HG02943 (cell line): ENCODE results near the gene ZNF276.
A peak's percentile ranks its signal among the peaks of the same experiment; 100 is the strongest.
"Not testable (repeated sequence)": the region's sequence is repeated elsewhere in the genome, so short reads cannot be mapped to it uniquely, and the experiment has no call there.

Experiments used
- ATAC-seq: cut with Tn5 transposase; IDR thresholded peaks from one replicate; pipeline ENCODE4 v1.9.1; 2021; ENCODE audit warnings: mild to moderate bottlenecking, low read depth, moderate library complexity; ENCODE audit not compliant: unreplicated experiment

Gene ZNF276

DNA sequence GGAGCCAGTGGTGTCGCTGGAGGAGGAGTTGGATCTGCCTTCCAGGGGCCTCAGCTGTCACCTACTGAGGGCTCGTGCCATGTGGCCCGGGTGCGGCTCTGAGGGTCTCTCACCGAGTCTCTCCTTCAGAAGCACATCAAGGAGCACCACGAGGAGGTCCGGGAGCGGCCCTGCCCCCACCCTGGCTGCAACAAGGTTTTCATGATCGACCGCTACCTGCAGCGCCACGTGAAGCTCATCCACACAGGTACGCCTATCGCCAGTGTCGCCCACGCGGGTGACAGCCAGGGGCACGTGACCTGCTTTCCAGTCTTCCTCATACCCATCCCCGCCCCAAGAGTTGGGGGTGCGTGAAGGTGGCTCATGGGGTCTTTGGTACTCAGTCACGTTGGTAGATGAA is 12.5 kb downstream of the ZNF276 start:
- no peak for ATAC-seq

DNA sequence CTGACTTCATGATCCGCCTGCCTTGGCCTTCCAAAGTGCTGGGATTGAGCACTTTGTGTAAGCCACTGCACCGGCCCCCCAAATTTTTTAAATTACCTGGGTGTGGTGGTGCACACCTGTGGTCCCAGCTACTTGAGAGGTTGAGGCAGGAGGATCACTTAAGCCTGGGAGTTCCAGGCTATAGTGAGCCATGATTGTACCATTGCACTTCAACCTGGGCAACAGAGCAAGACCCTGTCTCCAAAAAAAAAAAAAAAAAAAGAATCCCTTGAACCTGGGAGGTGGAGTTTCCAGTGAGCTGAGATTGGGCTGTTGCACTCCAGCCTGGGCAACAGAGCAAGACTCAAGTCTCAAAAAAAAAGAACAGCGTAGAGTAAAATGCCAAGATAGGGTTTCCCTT is 15.2 kb downstream of the ZNF276 start:
- ATAC-seq: no peak

DNA sequence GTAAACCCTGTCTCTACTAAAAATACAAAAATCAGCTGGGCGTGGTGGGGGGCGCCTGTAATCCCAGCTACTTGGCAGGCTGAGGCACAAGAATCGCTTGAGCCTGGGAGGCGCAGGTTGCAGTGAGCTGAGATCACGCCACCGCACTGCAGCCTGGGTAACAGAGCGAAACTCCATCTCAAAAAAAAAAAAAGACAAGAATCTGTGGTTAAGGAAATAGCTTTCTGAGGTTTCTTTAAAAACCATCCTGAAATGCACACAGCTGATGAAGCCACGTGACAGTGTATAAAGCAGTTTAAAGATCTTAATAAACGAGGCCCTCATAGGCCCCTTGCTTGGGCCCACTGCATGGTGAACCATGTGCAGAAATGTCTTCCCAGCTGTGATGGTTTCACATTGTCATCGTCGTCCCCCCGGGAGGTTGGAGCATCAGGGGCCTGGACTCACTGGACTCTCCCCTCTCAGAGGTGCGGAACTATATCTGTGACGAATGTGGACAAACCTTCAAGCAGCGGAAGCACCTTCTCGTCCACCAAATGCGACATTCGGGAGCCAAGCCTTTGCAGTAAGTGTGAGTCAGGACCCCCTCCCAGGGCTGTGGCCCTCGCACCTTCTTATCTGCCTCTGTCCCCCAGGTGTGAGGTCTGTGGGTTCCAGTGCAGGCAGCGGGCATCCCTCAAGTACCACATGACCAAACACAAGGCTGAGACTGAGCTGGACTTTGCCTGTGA is 16.2 kb downstream of the ZNF276 start:
- no peak for ATAC-seq

DNA sequence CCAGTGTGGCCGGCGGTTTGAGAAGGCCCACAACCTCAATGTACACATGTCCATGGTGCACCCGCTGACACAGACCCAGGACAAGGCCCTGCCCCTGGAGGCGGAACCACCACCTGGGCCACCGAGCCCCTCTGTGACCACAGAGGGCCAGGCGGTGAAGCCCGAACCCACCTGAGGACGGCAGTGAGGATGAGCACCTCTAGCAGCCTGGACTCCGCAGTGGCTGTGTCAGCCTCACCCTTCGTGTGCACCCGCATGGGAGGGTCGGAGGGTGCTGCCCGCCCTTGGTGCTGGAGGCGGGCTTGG is 16.7 kb downstream of the ZNF276 start:
- ATAC-seq: no peak

GRCh38 chr16:89738538-89739317 is 17.4 kb downstream of the ZNF276 start:
- no peak for ATAC-seq

GRCh38 chr16:89739383-89739782 is 18.0 kb downstream of the ZNF276 start:
- no peak for ATAC-seq

DNA sequence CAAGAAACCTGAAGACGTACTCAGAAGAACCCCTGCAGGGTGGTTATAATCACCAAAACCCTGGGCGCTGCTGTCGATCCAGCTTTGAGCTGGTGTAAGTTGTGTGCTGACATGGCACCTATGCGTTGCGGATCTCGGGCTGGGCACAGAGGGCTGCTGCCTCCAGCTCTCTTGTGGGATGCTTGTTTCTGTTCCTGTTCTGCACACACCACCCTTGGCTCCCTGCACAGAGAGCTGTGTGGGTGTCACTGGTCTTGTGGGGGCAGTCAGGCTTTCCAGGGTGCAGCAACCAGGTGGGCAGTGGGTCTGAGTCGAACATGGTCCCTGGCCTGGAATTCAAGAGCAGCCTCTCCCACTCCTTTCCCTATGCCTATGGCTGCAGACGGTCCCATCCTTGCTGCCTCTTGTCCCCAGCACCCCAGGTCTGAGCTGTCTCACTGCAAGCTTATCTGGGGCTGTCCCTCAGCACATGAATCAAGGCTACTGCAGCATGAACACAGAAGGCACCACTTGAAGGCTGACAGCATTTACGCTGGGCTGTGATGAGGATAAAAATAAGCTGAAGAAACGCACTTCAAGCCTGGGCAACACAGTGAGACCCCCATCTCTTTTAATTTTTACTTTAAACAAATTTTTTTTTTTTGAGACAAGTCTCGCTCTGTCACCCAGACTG is 20.1 kb downstream of the ZNF276 start:
- ATAC-seq: no peak

GRCh38 chr16:89742948-89743347 is 21.6 kb downstream of the ZNF276 start:
- no peak for ATAC-seq

- ATAC-seq: no peak
Observed at GRCh38 chr16:89744813-89745212, 23.5 kb downstream of the ZNF276 start.

DNA sequence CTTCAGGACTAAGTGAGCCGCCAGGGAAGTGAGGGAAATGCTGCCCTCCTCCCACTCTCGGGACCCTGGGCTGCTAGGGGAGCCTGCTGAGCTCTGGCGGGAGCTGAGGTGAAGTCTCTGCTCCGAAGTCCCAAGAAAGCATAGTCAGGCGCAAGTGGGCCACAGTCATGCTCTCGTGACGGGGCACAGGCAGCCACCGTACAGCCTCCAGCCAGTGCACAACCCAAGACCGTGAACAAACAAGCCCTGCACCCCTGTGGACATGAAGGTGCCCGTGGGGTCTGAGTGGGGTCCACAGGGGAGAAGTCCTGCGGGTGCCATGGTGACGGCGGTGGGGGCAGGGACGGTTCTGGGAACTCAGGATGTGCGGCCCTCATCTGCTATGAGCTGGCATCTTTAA is 24.7 kb downstream of the ZNF276 start:
- no peak for ATAC-seq

DNA sequence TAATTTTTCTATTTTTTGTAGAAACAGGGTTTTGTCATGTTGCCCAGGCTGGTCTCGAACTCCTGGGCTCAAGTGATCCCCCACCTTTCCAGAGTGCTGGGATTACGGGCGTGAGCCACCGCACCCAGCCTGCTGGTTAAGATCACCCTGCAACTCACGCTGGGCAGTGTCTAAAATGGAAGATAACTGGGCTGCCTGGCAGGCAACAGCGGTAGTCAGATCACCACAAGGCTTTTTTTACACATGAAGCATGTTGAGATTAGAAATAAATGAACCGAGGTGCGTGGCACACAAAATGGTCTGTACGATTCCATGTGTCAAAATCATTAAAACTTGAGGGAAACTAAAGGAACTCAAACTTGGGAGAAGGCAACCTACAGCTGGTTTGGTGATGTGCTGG is 26.7 kb downstream of the ZNF276 start:
- ATAC-seq: no peak

- ATAC-seq: no peak
Observed at GRCh38 chr16:89748921-89749320, 27.6 kb downstream of the ZNF276 start.

DNA sequence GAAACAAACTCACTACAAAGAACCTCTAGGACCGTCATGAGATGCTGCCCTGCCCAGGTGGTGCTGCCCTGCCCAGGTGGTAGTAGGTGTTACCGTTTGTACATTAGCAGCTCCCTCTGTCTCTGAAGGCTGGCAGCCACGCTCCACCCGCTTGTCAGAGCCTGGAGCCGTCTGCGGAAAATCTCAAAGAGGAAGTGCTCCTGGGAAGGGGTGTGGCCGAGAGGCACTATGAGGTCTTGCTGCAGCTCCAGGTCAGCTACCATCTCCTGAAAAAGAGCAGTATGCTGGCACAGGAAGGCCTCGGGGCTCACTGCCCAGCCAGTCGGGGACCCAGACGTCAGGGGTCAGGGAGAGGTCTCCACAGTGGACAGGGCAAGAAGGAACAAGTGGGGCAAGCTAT is 28.3 kb downstream of the ZNF276 start:
- no peak for ATAC-seq

DNA sequence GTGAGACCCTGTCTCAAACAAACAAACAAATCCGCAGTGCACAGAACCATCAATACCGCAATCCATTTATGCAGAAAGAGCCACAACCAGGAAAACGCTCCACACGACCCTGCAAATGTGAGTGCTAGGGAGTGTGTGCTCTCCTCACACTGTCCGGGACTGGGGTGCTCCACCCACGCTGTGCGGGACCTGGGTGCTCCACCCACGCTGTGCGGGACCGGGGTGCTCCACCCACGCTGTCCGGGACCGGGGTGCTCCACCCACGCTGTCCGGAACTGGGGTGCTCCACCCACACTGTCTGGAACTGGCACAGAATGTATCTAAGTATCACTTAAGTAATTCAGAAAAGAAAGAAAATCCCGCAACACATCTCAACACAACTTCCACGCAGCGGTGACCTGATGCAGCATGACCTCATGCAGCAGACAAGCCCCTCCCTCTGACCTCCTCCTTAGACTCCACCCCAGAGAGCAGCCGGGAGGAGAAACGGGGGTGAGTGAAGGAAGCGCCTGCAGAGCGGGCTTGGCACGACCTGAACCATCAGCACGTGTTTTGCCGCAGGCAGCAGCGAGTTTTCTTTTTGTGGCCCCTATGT is 38.5 kb downstream of the ZNF276 start:
- no peak for ATAC-seq

DNA sequence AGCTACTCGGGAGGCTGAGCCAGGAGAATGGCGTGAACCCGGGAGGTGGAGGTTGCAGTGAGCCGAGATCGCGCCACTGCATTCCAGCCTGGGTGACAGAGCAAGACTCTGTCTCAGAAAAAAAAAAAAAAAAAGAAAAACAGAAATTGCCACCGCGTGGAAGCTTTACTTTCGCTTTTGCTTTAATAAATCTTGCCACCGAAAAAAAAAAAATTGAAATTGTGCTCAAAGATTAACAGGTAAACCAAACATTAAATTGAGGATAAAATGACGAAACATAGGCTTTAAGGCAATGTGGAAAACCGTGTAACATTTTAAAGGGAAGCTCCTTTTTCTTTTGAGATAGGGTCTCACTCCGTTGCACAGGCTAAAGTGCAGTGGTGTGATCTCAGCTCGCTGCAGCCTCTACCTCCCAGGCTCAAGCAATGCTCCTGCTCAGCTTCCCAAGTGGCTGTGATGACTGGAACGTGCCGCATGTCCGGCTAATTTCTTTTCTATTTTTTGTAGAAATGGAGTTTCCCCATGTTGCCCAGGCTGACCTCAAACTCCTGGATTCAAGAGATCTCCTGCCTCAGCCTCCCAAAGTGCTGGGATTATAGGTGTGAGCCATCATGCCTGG is 40.1 kb downstream of the ZNF276 start:
- ATAC-seq: no peak

DNA sequence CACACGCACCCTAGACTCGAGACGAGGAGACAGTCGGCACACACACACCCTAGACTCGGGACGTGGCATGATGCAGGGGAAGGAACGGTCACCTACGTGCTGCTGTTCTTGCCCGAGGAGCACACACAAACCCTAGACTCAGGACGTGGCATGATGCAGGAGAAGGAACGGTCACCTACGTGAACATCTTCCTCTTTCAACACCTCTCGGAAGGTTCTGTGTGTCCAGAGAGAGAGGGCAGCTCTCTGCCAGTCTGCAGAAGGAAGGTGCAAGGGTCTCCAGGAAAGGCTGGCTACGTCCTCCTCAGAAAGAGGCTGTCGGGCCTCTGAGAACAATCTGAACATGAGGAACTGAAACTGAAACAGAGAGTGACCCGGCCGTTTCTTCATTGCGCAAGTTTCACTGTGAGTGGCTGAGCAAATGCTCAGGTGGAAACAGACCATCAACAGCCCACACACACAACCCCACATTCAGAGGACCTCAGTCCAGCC is 43.4 kb downstream of the ZNF276 start:
- peak; percentile 71 for ATAC-seq

- peak; percentile 11 for ATAC-seq
Observed at GRCh38 chr16:89765292-89765830, 44.0 kb downstream of the ZNF276 start.

GRCh38 chr16:89770367-89770766 is 49.0 kb downstream of the ZNF276 start:
- no peak for ATAC-seq

- no peak for ATAC-seq
Observed at GRCh38 chr16:89775223-89775622, 53.9 kb downstream of the ZNF276 start.

GRCh38 chr16:89778211-89778610 is 56.9 kb downstream of the ZNF276 start:
- not testable (repeated sequence) for ATAC-seq
